Testis (tissue), 2 donors: ENCODE data around the gene CCSER1.

Source experiments
- POLR2A ChIP-seq: fragments of 450-650 bp; IDR thresholded peaks from one replicate; pipeline ENCODE4 v1.6.1; 2017; ENCODE audit warnings: antibody characterized with exemption, mild to moderate bottlenecking, moderate library complexity
- TF ChIP-seq, protein P1 (sequence below), 3 experiments: fragments of 450-650 bp in 2 of 3; fragments of 200-600 bp in 1 of 3; sonication (generic) in 1 of 3; IDR thresholded peaks; one replicate each; pipeline ENCODE4 v1.5.1; 2016 to 2019; ENCODE audit warnings: antibody characterized with exemption in 3 of 3, mild to moderate bottlenecking in 2 of 3, moderate library complexity in 1 of 3

GRCh38 chr4:90081432-90082144 lies 45.6 kb upstream of the CCSER1 start:
- TF ChIP-seq, protein P1, sequence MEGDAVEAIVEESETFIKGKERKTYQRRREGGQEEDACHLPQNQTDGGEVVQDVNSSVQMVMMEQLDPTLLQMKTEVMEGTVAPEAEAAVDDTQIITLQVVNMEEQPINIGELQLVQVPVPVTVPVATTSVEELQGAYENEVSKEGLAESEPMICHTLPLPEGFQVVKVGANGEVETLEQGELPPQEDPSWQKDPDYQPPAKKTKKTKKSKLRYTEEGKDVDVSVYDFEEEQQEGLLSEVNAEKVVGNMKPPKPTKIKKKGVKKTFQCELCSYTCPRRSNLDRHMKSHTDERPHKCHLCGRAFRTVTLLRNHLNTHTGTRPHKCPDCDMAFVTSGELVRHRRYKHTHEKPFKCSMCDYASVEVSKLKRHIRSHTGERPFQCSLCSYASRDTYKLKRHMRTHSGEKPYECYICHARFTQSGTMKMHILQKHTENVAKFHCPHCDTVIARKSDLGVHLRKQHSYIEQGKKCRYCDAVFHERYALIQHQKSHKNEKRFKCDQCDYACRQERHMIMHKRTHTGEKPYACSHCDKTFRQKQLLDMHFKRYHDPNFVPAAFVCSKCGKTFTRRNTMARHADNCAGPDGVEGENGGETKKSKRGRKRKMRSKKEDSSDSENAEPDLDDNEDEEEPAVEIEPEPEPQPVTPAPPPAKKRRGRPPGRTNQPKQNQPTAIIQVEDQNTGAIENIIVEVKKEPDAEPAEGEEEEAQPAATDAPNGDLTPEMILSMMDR (IDR thresholded peaks at IDR 0.05) = no peak
- TF ChIP-seq POLR2A = no peak
